K562 (cell line): Measurements from ENCODE around the gene SLFN12.
"Not testable (repeated sequence)": the region's sequence is repeated elsewhere in the genome, so short reads cannot be mapped to it uniquely, and the experiment has no call there.

Experiments
- EZH2 ChIP-seq: IDR thresholded peaks from 2 replicates; pipeline ENCODE4 v1.6.1; 2012; ENCODE audit warnings: low read depth, mild to moderate bottlenecking, inconsistent platforms, low read length, borderline replicate concordance
- GATAD2A ChIP-seq: fragments of 450-650 bp; IDR thresholded peaks from 2 replicates; pipeline ENCODE4 v1.6.1; 2017
- MYNN ChIP-seq, 2 experiments: sonication (generic); formaldehyde crosslinking in 1 of 2; IDR thresholded peaks; 2 replicates each; pipeline versions ENCODE4 v1.5.0 to v1.6.1; 2016 to 2020; ENCODE audit warnings: antibody characterized with exemption in 1 of 2, missing genetic modification reagents in 1 of 2
- SIN3A ChIP-seq, 2 experiments: fragments of 150-350 bp in 1 of 2; IDR thresholded peaks; 2 replicates each; pipeline ENCODE4 v1.6.1; 2011 to 2016; ENCODE audit warnings: borderline replicate concordance in 2 of 2, low read depth in 2 of 2, low read length in 2 of 2, mild to moderate bottlenecking in 2 of 2, moderate library complexity in 2 of 2; ENCODE audit not compliant: control insufficient read depth in 1 of 2

GRCh38 chr17:35393783-35394182 lies 38.5 kb downstream of the SLFN12 start:
- not testable (repeated sequence) for TF ChIP-seq EZH2; SIN3A (IDR thresholded peaks at IDR 0.05; ENCODE audit: borderline replicate concordance in 2 of 2, control insufficient read depth in 1 of 2, low read depth in 2 of 2, low read length in 2 of 2); GATAD2A; MYNN (IDR thresholded peaks at IDR 0.05); MYNN (CRISPR knock-in tag; IDR thresholded peaks at IDR 0.05)
